ENCODE results near the gene ATP13A4.

ATP13A4 gene

GRCh38 chr3:193509103-193509965 lies 45.4 kb downstream of the ATP13A4 start:
- H3K36me3 ChIP-seq (ENCODE audit: control insufficient read depth in 1 of 2, insufficient read depth in 2 of 2, low read length in 2 of 2): no peaks in the 10 kb centered on the region
- H3K9me3 ChIP-seq (ENCODE audit: control insufficient read depth in 1 of 2, low read length in 2 of 2): no peaks in the 10 kb centered on the region
- H3K27ac ChIP-seq (ENCODE audit: low read length): no peak overlapping the region
- no peak overlapping the region for H3K4me3 ChIP-seq (ENCODE audit: low read depth in 1 of 2, low read length in 2 of 2)
- no peaks in the 10 kb centered on the region for H3K4me1 ChIP-seq (ENCODE audit: control insufficient read depth in 1 of 2, insufficient read depth in 2 of 2, low read length in 2 of 2)
- H3K27me3 ChIP-seq (ENCODE audit: low read depth, low read length): no peaks in the 10 kb centered on the region

- Histone ChIP-seq H3K27me3 (ENCODE audit: low read depth, low read length) (no peaks in the 10 kb centered on the region), H3K9me3 (ENCODE audit: control insufficient read depth in 1 of 2, low read length in 2 of 2) (no peaks in the 10 kb centered on the region), H3K36me3 (ENCODE audit: control insufficient read depth in 1 of 2, insufficient read depth in 2 of 2, low read length in 2 of 2) (no peaks in the 10 kb centered on the region), H3K4me3 (ENCODE audit: low read depth in 1 of 2, low read length in 2 of 2) (no peak overlapping the region), H3K4me1 (ENCODE audit: control insufficient read depth in 1 of 2, insufficient read depth in 2 of 2, low read length in 2 of 2) (no peaks in the 10 kb centered on the region), H3K27ac (ENCODE audit: low read length) (no peak overlapping the region)
These were observed 46.6 kb downstream of the ATP13A4 start for GRCh38 chr3:193508108-193508507.

- Histone ChIP-seq H3K4me1 (ENCODE audit: control insufficient read depth in 1 of 2, insufficient read depth in 2 of 2, low read length in 2 of 2) (no peaks in the 10 kb centered on the region), H3K27me3 (ENCODE audit: low read depth, low read length) (no peaks in the 10 kb centered on the region), H3K36me3 (ENCODE audit: control insufficient read depth in 1 of 2, insufficient read depth in 2 of 2, low read length in 2 of 2) (no peaks in the 10 kb centered on the region), H3K4me3 (ENCODE audit: low read depth in 1 of 2, low read length in 2 of 2) (no peak overlapping the region), H3K27ac (ENCODE audit: low read length) (no peak overlapping the region), H3K9me3 (ENCODE audit: control insufficient read depth in 1 of 2, low read length in 2 of 2) (no peaks in the 10 kb centered on the region)
These were observed 47.1 kb downstream of the ATP13A4 start for GRCh38 chr3:193507566-193507965.

GRCh38 chr3:193506921-193507320 lies 47.8 kb downstream of the ATP13A4 start:
- Histone ChIP-seq H3K9me3 (ENCODE audit: control insufficient read depth in 1 of 2, low read length in 2 of 2) (no peaks in the 10 kb centered on the region), H3K4me1 (ENCODE audit: control insufficient read depth in 1 of 2, insufficient read depth in 2 of 2, low read length in 2 of 2) (no peaks in the 10 kb centered on the region), H3K27me3 (ENCODE audit: low read depth, low read length) (no peaks in the 10 kb centered on the region), H3K4me3 (ENCODE audit: low read depth in 1 of 2, low read length in 2 of 2) (no peak overlapping the region), H3K36me3 (ENCODE audit: control insufficient read depth in 1 of 2, insufficient read depth in 2 of 2, low read length in 2 of 2) (no peaks in the 10 kb centered on the region), H3K27ac (ENCODE audit: low read length) (no peak overlapping the region)

DNA sequence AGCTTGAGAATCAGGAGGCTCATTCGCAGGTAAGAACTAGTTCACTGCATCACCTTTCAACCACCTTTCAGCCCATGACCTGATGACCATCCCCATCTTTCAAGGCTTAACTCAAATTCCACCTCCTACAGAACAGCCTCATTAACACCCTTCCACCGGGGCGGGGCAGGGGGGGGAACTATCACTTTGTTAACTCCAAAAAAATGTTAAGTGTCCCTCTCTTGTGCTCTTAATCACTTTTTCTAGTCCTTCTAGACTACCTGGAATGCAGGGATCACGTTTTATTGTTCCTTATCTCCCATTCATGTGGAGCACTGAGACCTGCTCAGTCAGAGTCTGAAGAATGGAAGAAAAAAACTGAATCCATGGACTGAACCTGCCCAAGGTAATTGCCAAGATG lies 51.8 kb downstream of the ATP13A4 start:
- Histone ChIP-seq H3K9me3 (ENCODE audit: control insufficient read depth in 1 of 2, low read length in 2 of 2) (no peaks in the 10 kb centered on the region), H3K27me3 (ENCODE audit: low read depth, low read length) (no peaks in the 10 kb centered on the region), H3K36me3 (ENCODE audit: control insufficient read depth in 1 of 2, insufficient read depth in 2 of 2, low read length in 2 of 2) (no peaks in the 10 kb centered on the region), H3K27ac (ENCODE audit: low read length) (no peak overlapping the region), H3K4me3 (ENCODE audit: low read depth in 1 of 2, low read length in 2 of 2) (no peak overlapping the region), H3K4me1 (ENCODE audit: control insufficient read depth in 1 of 2, insufficient read depth in 2 of 2, low read length in 2 of 2) (no peaks in the 10 kb centered on the region)

GRCh38 chr3:193499801-193500485 lies 54.8 kb downstream of the ATP13A4 start:
- H3K27ac ChIP-seq (ENCODE audit: low read length): no peak overlapping the region
- no peaks in the 10 kb centered on the region for H3K27me3 ChIP-seq (ENCODE audit: low read depth, low read length)
- no peak overlapping the region for H3K4me3 ChIP-seq (ENCODE audit: low read depth in 1 of 2, low read length in 2 of 2)
- H3K36me3 ChIP-seq (ENCODE audit: control insufficient read depth in 1 of 2, insufficient read depth in 2 of 2, low read length in 2 of 2): no peaks in the 10 kb centered on the region
- no peaks in the 10 kb centered on the region for H3K9me3 ChIP-seq (ENCODE audit: control insufficient read depth in 1 of 2, low read length in 2 of 2)
- no peaks in the 10 kb centered on the region for H3K4me1 ChIP-seq (ENCODE audit: control insufficient read depth in 1 of 2, insufficient read depth in 2 of 2, low read length in 2 of 2)

- Histone ChIP-seq H3K9me3 (ENCODE audit: control insufficient read depth in 1 of 2, low read length in 2 of 2) (no peaks in the 10 kb centered on the region), H3K27me3 (ENCODE audit: low read depth, low read length) (no peaks in the 10 kb centered on the region), H3K4me3 (ENCODE audit: low read depth in 1 of 2, low read length in 2 of 2) (no peak overlapping the region), H3K4me1 (ENCODE audit: control insufficient read depth in 1 of 2, insufficient read depth in 2 of 2, low read length in 2 of 2) (no peaks in the 10 kb centered on the region), H3K27ac (ENCODE audit: low read length) (no peak overlapping the region), H3K36me3 (ENCODE audit: control insufficient read depth in 1 of 2, insufficient read depth in 2 of 2, low read length in 2 of 2) (no peaks in the 10 kb centered on the region)
These were observed 55.4 kb downstream of the ATP13A4 start for GRCh38 chr3:193499136-193499770.

DNA sequence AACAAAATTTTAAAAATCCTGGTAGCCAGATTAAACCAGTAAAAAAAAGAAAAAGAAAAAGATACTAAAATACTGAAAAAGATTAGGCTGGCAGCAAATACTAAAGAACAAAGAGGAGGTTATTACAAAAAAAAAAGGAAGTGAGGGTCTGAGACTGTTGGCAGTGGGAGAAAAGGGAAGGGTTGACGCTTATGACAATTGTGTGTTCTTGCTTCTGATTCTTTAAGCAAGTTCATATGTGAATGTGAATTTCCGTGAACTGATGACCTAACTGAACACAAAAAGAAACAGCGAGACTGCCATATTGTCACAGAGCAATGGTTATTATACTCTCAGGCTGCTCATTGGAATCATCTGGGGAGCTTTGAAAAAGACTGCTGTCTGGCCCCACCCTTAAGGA lies 56.5 kb downstream of the ATP13A4 start:
- Histone ChIP-seq H3K4me1 (ENCODE audit: control insufficient read depth in 1 of 2, insufficient read depth in 2 of 2, low read length in 2 of 2) (no peaks in the 10 kb centered on the region), H3K4me3 (ENCODE audit: low read depth in 1 of 2, low read length in 2 of 2) (no peak overlapping the region), H3K9me3 (ENCODE audit: control insufficient read depth in 1 of 2, low read length in 2 of 2) (no peaks in the 10 kb centered on the region), H3K27ac (ENCODE audit: low read length) (no peak overlapping the region), H3K36me3 (ENCODE audit: control insufficient read depth in 1 of 2, insufficient read depth in 2 of 2, low read length in 2 of 2) (no peaks in the 10 kb centered on the region), H3K27me3 (ENCODE audit: low read depth, low read length) (no peaks in the 10 kb centered on the region)

DNA sequence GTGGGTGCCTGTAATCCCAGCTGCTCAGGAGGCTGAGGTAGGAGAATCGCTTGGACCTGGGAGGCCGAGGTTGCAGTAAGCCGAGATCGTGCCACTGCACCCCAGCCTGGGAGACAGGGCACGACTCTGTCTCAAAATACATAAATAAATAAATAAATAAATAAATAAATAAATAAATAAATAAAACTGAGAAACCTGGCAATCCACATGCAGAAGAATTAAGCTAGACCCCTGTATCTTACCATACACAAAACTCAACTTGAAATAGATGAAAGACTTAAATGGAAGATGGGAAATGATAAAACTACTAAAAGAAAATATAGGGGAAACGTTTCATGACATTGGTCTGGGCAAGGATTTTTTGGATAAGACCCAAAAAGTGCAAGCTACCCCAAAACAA lies 58.0 kb downstream of the ATP13A4 start:
- no peaks in the 10 kb centered on the region for H3K4me1 ChIP-seq (ENCODE audit: control insufficient read depth in 1 of 2, insufficient read depth in 2 of 2, low read length in 2 of 2)
- H3K4me3 ChIP-seq (ENCODE audit: low read depth in 1 of 2, low read length in 2 of 2): no peak overlapping the region
- H3K36me3 ChIP-seq (ENCODE audit: control insufficient read depth in 1 of 2, insufficient read depth in 2 of 2, low read length in 2 of 2): no peaks in the 10 kb centered on the region
- H3K27me3 ChIP-seq (ENCODE audit: low read depth, low read length): no peaks in the 10 kb centered on the region
- no peaks in the 10 kb centered on the region for H3K9me3 ChIP-seq (ENCODE audit: control insufficient read depth in 1 of 2, low read length in 2 of 2)
- no peak overlapping the region for H3K27ac ChIP-seq (ENCODE audit: low read length)

DNA sequence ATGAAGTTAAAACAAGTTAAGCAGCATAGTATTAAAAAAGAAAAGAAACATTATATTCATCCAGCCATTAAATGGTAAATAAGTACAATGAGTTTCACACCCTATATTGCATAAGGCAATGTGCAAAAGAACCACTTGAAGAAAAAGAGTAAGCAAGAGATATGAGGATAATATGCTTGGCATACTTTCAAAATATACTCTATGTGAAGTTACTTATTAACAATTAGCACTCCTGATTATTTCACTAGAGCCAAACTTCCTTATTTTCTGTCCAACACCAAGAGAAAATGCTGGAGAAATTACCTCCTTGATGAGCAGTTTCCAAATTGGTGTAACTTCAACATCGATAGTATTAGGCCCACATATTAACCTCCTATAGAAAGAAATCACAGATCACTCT lies 63.7 kb downstream of the ATP13A4 start:
- peaks cover 0 to 5% of the 10 kb centered on the region in 2 donors for H3K4me1 ChIP-seq (ENCODE audit: control insufficient read depth in 1 of 2, insufficient read depth in 2 of 2, low read length in 2 of 2)
- no peak overlapping the region for H3K27ac ChIP-seq (ENCODE audit: low read length)
- no peaks in the 10 kb centered on the region for H3K36me3 ChIP-seq (ENCODE audit: control insufficient read depth in 1 of 2, insufficient read depth in 2 of 2, low read length in 2 of 2)
- H3K27me3 ChIP-seq (ENCODE audit: low read depth, low read length): no peaks in the 10 kb centered on the region
- no peak overlapping the region for H3K4me3 ChIP-seq (ENCODE audit: low read depth in 1 of 2, low read length in 2 of 2)
- no peaks in the 10 kb centered on the region for H3K9me3 ChIP-seq (ENCODE audit: control insufficient read depth in 1 of 2, low read length in 2 of 2)

DNA sequence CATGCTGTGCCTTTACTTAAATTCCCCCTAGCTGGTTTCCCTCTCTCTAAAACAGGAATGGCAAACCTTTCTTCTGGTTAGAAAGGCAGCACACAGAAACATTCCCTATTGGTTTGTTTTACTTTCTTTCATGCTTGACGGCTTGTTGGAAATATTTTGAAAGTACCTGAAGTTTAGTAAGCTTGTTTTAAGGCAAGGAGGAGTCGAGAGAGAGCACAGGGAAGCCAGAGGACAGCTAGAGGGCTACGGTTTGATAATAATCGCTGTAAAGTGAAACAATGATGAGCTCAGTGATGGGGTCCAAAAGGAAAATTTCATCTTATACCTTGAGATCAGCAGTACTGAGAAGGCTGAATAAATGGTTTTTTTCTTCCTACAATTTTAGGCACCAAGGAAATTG lies 64.1 kb downstream of the ATP13A4 start:
- peaks cover 0 to 5% of the 10 kb centered on the region in 2 donors for H3K4me1 ChIP-seq (ENCODE audit: control insufficient read depth in 1 of 2, insufficient read depth in 2 of 2, low read length in 2 of 2)
- peak overlapping the region; percentile 22 for H3K27ac ChIP-seq (ENCODE audit: low read length)
- H3K9me3 ChIP-seq (ENCODE audit: control insufficient read depth in 1 of 2, low read length in 2 of 2): no peaks in the 10 kb centered on the region
- no peak overlapping the region for H3K4me3 ChIP-seq (ENCODE audit: low read depth in 1 of 2, low read length in 2 of 2)
- H3K36me3 ChIP-seq (ENCODE audit: control insufficient read depth in 1 of 2, insufficient read depth in 2 of 2, low read length in 2 of 2): no peaks in the 10 kb centered on the region
- no peaks in the 10 kb centered on the region for H3K27me3 ChIP-seq (ENCODE audit: low read depth, low read length)
